ENCODE results near the gene BMPER.

Gene BMPER

DNA sequence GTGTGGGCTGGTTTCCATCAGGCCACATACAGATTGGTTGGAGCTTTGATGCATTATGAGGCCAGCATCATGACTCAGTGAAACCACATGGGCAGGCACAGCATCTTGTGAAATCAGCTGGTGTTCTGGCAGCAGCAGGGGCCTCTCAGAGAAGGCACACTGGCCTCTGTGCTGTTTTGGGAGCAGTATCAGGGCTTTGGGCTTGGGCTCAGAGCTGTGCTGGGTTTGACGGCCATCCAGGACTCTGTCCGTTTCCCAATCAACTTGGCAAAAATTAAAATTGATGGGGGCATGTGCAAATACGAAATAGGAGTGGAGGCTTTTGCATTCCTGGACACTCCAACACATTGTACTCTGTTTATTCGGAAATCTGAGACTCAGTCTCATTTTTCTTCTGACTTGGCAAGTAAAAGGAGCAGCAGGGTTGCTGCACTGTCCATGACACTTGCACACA lies 190.9 kb downstream of the BMPER start:
- DNase-seq (ENCODE audit: low spot score), result no peak

DNA sequence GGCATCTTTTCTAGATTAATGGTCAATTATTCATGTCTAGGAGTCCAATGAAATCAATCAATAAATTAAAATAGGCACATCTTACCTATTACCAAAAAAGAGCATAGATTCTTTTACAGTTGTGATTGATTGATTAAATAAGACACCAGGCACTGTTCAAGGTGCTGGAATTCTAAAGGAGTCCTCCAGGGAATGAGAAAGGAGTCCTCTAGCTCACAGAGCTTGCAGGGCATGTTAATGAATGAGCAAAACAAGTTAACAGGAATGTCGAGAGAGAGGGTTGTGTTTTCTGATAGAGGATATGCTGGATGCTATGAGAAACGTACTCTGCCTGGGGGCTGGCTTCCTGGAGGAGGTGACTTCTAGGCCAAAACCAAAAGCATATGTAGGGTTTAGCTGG lies 191.4 kb downstream of the BMPER start:
- no peak for DNase-seq (ENCODE audit: low spot score)

DNA sequence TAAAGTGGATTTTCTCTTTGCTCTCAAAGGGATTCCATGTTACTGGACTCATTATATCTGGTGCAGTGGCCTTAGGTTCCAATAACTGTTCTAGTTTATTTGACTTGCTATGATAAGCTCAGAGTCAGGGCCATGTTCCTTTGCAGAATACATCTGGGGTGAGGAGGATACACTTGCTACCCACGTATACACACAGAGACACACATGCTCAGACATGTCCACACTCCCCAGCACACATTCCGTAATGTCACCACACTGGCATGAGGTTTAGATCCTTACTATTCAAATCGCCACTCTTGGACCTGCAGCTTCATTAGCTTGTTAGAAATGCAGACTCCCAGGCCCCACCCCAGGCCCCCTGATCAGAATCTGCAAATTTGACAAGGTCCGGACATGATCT lies 195.3 kb downstream of the BMPER start:
- DNase-seq (ENCODE audit: low spot score), result no peak

DNA sequence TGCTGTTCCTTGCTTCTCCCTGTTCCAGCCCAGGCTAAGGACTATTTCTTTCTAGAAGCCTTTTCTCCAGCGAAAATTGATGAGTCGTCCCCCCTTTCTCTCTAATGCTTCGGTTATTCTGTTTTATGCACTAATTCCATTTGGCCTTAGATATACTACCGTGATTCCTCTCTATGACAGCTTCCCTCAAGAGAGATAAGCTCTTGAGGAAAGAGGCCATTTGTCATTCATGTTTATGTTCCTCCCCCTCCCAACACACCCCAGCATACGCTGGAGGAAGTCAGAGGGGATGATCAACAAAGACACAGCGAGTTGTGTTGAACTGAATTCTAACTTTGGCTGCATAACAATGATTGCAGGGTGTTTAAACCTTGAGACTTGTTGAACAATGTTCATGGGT lies 198.8 kb downstream of the BMPER start:
- no peak for DNase-seq (ENCODE audit: low spot score)

DNA sequence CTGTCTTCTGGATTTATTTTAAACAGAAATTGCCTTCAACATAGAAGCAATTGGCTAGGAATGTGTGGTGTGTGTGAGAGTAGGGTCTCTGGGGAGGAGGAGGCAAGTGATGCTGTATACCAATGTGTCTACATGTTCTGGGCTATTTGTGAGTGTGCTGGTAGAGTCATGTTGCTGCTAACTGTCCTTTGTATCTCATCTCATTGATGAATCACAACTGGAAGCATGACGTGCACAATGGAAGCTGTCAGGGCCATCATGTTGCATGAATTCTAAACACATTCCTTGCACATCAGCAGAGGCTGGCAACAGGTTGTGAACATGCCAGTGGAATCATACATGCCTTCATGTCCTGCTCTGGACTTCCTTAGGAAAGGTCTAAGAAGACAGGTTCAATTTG lies 199.7 kb downstream of the BMPER start:
- no peak for DNase-seq (ENCODE audit: low spot score)

DNA sequence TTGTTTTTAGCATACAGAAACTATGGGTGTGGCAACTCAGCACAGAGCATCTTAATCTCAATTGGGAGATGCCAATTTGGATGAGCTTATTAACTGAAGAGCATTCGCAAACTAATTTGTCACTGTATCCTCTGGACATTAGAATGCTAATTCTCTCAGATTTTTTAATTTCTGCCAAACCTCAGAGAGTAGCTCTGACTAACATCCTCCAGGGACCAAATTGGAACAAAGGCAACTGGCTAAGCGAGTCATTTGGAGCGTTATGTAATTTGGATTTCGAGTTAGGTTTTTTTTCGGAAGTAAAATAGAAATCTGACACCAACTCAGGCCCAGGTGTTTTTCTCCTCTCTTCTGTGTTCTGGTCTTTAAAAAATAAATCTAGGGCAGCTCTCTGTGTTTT lies 201.9 kb downstream of the BMPER start:
- no peak for DNase-seq (ENCODE audit: low spot score)

DNA sequence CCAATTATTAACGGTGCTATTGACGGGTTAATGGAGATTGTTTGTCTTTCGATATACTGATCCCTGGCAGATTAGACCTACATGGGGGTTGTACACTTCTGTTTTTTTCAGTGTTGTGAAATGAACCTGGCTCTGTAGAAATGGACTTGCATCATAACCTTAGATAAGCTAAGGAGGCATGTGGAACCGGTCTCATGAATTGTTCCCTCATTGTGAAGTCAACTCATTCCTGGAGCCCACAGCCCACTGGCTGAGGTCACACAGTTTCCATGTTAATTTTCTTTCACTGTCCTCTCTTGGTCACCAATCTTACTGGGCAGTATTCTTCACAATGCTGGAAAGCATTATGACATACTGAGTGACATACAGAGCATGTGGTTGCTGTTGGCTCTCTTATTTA lies 202.8 kb downstream of the BMPER start:
- no peak for DNase-seq (ENCODE audit: low spot score)

DNA sequence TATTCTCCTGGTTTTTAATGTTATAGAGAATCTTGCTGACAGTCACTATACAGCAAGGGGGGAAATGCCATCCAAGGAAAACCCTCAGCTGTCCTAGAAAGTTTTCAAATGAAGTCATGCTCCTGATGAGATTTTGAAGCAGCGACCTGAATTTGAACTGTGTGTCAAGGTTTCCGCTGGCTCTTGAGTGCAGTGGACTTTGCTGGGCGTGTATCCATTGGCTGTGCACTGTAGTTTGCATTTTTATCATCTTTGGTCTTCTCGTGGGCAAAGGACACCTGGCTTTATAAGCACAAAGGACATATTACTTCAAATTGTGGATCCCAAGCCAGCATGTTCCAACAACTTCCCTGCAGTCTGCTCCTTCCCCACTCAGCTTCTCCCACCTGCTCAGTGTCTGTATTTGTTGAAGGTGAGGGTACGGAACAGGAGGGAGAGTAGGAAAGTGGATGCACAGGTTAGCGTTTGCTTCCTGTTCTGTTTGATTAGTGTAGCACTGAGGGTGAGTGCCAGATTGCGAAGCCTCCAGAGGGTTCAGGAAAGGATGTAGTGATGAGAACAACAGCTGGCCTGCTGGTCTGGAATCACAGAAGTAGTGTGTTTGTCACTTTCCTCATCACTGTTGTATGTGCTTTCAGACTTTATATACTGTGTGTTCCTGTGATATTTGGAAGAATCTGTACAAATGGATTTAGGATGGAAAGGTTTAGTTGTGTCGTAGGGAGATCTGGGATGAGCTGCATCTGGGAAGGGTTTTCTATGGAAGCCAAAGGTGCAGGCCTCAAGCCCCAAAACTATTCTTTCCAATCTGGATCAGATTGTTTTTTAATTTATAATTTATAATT lies 204.8 kb downstream of the BMPER start:
- no peak for DNase-seq (ENCODE audit: low spot score)

DNA sequence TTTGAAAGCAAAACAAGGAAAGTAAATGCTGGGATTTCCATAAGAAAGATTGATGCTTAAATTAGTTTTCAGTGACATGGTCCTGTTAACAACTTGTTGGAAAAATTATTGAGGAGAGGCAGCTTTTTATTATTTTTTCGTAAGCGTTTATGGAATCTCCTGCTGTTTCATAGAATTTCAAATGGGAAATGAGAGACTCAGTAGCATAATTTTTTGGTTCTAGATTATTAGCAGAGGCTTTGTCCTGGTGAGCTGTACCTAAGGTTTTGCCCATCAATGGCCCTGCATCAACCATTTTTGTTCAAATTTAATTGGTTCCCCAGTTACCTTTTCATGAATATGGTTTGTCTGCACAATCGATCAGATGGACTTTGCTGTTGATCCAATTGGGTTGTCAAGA lies 205.7 kb downstream of the BMPER start:
- DNase-seq (ENCODE audit: low spot score), result no peak

DNA sequence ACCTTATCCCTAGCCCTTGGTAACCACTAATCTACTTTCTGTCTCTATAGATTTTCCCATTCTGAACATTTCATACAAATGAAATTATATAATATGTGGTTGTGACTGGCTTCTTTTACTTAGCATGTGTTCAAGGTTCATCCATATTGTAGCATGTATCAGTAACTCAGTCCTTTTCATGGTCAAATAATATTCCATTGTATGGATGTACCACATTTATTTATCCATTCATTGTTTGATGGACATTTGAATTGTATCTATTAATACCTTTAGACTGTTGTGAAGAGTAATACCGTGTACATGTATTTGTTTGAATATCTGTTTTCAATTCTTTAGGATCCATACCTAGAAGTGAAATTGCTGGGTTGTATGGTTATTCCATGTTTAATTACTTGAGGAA lies 210.2 kb downstream of the BMPER start:
- no peak for DNase-seq (ENCODE audit: low spot score)

DNA sequence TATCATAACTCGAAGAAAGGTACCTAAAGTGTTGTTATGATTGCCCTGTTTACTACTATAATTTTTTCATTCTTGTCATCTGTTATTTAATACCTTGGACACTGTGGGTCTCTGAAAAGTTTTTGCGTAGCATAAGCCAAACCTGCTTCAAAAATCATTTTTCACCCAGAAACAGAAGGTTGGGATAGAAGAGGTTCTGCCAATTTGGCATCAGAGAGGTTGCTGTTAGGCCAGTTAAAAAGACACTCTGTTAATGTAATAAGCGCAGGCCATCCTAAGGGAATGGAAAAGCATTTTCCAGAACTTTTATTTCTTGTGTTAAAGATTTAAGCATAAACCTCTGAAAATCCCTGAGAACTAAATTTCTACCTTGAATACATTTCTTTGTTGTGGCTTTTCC lies 212.2 kb downstream of the BMPER start:
- DNase-seq (ENCODE audit: low spot score), result no peak

DNA sequence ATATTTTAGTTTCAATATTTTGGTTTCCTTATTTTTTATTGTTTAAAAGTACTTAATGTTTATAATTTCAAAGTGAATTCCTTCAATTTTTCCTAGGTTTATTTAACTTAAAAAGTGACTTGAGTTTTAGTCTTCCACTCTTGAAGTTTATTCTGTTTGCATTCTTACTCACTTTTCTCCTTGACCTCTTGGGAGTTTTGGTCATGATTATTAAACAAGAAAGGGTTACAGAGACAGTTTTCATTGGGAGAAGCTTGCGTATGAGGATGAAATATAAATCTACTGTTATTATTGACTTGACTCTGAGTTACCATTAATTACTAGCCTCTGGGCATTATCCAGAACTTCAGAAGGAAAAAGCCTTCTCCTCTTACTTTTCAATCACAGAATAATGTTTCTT lies 216.0 kb downstream of the BMPER start:
- DNase-seq (ENCODE audit: low spot score), result no peak

DNA sequence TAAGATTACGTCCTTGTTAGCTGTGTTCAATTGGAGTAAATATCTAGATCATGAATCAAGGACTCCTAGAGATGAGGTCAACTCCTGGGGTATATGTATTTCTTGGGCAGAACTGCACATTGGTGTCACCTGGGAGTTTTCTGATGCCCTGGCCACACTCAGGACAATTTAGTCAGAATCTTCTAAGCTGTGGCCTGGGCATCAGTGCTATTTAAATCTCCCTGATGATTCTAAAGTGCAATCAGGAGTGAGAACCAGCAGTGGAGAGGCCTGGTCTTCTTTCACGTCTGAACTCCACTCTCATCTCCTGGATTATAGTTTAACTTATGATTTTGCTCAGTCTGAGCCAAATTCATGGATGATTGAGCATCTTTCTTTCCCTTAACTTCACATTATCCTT lies 218.0 kb downstream of the BMPER start:
- DNase-seq (ENCODE audit: low spot score), result no peak

DNA sequence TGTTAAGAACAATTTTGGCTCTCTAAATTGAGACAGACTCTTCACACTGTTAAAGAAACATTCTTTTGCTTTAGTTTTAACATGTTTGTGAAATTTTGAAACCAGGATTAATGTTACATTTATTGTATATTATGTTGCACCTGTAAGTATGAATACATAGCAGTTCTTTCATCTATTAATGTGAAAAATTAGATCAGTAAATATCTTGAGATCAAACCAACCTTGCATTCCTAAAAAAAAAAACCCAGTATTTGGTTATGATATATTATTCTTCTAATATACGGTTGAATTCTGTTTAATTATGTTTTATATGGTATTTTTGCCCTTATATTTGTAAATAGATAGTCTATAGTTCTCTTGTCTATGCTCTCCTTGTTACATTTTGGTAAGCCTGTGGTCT lies 219.4 kb downstream of the BMPER start:
- no peak for DNase-seq (ENCODE audit: low spot score)

DNA sequence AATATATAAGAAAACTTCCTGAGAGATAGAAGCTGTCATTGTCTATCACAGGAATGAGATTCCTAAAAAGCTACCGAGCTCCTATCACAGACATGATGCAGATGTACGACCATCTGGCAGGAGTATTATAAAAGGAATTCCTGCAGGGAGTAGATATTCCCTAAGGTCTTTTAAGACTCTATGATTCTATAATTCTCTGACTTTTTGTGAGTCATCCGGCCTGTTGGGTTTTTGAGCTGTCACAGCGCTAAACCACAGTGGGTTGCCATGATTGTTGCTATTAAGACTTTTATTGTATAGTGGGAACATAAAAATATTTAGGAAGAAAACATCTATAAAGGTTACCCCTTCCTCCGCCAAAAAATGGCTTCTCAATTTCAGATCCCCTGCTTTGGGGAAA lies 223.4 kb downstream of the BMPER start:
- no peak for DNase-seq (ENCODE audit: low spot score)

DNA sequence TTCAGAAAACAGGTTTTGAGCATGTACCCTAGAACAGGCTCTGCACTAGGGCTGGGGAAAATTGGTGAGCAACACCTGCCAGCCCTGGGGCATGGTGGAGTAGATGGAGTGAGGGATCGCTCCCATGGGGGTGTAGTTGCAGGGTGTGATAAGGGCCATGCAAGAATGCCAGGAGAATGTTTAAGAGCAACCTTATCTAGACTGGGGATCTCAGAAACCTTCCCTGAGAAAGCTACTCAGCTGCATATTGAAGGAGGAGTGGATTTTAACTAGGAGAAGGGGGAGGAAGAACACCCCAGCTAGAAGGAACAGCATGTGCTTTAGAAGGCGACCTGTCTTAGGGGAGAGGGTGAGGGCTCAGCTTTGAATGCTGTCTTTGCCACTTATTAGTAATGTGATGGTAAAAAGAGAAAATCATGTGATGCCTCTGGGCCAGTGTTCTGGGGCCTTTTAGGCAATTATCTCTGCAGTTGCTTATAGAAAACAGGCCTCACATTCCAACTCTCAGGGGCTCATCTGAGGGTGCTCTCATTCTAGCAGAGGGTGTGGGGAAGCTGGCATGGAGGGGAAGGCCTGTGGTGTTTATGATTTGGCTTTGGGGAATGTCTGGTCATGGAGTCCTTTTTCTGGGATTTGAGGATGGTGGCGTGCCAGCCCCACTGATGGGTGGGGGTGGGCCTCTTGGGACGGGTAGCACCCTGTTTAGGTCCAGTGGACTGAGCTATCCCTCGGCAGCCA lies 225.4 kb downstream of the BMPER start:
- DNase-seq (ENCODE audit: low spot score), result no peak

DNA sequence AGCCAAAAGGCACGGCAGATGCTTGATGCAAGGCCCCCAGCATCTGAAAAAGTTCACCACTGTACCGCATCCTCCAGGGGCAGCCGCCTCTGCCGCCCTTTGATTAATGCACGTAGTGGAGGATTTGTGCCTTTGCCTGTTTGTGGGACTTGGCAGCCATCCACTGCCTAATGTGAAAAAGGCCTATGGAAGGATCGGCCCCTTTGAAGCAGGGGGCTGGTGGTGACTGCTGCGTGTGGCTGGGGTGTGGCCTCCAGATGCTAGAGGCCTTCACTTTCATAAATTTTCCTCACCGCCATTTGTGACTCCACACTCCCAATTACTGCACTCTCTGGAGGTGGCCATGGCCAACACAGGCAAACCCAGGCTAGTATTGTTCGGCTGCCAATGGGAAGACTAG lies 226.0 kb downstream of the BMPER start:
- DNase-seq (ENCODE audit: low spot score), result no peak

DNA sequence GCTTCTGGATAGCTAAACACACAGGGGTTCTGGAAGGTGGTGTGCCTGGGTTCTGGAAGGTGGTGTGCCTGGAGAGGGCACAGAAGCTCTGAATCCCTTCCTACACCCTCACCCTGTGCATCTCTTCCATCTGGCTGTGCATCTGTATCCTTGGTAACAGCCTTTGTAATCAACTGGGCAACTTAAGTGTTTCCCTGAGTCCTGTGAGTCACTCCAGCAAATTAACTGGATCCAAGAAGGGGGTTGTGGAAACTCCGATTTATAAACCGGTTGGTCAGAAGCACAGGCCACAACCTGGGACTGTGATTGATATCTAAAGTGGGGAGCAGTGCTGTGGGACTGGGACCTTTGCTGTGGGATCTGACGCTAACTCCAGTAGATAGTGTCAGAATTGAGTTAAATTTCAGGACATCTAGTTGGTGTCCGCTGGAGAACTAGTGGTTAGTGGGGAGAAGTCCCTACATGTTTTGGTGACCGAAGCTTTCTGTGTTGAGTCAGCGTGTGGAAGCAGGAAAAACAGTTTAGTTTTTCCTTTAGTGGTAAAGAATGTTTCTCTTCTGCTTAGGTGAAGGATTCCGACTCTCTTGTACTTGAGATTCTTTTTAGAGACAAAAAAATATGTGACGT lies 228.1 kb downstream of the BMPER start:
- no peak for DNase-seq (ENCODE audit: low spot score)

DNA sequence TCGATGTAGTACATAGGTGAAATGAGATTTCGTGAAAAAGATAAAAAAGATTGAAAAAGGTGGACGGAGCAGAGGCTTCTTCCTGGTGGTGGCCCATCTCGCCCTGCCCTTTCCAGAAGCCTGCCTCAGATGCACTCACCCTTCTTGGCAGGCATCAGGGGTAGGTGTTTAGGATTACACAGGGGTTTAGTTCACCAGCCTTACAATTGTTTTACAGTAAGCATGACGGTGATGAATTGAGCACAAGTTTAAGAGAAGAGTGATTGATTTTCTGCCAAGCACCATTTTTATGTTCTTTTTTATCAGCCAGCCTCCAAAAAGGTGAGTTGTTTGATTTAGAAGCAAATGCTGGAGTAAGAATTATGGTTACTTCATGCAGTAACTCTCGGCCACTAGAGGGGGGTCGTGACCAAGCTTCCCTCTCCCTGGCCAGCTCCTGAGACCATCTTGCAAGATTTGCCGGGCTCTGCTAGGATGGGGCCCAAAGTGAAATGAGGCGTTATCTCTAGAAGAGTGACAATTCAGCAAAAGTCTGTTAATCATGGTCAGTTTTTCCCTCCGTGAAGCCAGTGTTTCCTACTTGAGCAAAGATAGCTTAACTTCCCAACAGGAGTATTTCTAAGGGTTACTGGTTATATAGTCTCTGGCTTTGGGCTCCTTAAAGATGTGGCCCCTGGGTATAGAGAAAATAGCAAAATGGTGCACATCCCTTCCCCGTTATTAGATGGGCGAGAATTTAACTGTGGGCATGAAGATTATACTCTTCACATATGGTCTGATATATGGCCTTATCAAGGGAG lies 228.8 kb downstream of the BMPER start:
- no peak for DNase-seq (ENCODE audit: low spot score)

DNA sequence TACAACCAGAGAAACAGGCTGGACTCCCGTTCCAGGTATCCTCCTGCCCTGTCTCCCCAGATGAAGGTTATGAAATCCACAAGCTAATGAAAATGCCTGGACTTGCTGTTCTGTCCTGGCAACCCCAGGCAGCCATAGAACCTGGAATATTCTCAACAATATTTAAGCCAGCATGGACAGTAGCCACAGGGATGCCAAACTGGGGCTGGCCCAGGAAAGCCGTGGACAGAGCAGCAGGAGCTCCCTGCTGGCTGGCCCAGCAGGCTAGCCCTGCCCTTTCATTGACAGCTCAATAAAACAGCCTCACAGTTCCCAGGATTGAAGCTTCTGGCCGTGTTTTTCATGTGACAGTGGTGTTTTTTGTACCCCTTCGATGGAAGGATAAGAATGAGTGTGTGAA lies 230.6 kb downstream of the BMPER start:
- DNase-seq (ENCODE audit: low spot score), result no peak

DNA sequence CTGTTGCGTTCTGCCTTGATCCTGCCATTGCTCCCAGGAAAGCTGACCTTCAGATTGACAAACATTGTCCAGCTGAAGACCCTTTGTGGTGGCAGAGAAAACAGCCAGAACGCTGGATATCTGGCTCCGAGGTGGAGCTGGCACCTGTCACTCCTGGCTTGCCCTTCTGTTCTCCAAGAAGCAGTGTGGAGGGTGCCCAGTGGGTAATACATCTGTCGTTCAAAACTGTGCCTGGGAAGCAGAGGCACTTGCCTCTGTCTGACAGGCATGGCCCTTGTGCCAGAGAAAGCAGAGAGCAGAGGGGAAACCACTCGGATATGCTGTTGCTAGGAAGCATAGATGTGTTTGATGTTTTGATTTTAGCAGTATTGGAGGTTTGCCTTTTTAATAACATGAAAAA lies 231.4 kb downstream of the BMPER start:
- no peak for DNase-seq (ENCODE audit: low spot score)

DNA sequence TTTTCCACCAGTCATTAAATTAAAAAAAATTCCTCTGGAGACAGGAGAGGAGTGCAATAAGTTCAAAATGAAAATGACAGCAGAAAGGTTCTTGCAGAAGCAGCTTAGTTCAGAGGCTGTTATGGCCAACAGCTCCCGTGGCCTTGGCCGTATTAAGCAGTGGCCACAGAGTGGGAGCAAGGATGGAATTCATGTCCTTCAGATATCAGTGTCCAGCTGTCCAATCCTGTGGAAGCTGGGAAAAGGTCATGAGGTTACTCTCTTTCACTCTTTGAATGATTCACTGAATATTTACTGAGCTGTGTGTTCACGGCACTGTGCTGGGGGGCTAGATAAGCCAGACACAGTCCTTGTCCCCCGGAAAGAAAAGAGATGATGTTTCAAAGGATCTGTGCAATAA lies 231.8 kb downstream of the BMPER start:
- DNase-seq (ENCODE audit: low spot score), result no peak
